ENCODE results near the gene PDE5A.

PDE5A gene

GRCh38 chr4:119504616-119505015, 124.0 kb downstream of the PDE5A start:
- H3K4me2 ChIP-seq (ENCODE audit: low read depth, low read length), result no peak overlapping the region
- no peak overlapping the region for H2AFZ ChIP-seq (ENCODE audit: low read length)
- 0 out of 2 replicates have a peak, but pooled peaks cover 3% of the 10 kb centered on the region for H3F3A ChIP-seq (ENCODE audit: insufficient read depth, low read length)
- no peaks in the 10 kb centered on the region for H3K27me3 ChIP-seq (replicated peaks; ENCODE audit: insufficient read depth, low read length)
- no peak overlapping the region for H3K4me3 ChIP-seq (ENCODE audit: low read length)
- TF ChIP-seq EZH2 (optimal IDR thresholded peaks at IDR 0.05; ENCODE audit: low read depth, low read length) (no peak), EZH2phosphoT487 (IDR thresholded peaks at IDR 0.05; ENCODE audit: low read length) (no peak), CTCF (IDR thresholded peaks at IDR 0.05; ENCODE audit: low read length) (no peak)
- H3K9me2 ChIP-seq (replicated peaks; ENCODE audit: insufficient read depth, low read length), result no peaks in the 10 kb centered on the region
- H3K27ac ChIP-seq (ENCODE audit: low read length), result no peak overlapping the region
- no peaks in the 10 kb centered on the region for H3K9me3 ChIP-seq (replicated peaks; ENCODE audit: insufficient read depth, low read length)
- no peaks in the 10 kb centered on the region for H3K36me3 ChIP-seq (replicated peaks; ENCODE audit: insufficient read depth, low read length)
- no peaks in the 10 kb centered on the region for H4K20me1 ChIP-seq (ENCODE audit: insufficient read depth, low read length)
- no peak overlapping the region for H3K9ac ChIP-seq (ENCODE audit: low read length)
- DNase-seq, result no peak
- H3K4me1 ChIP-seq (ENCODE audit: low read length), result no peaks in the 10 kb centered on the region
- no peaks in the 10 kb centered on the region for H3K79me2 ChIP-seq (ENCODE audit: low read length)

- no peak overlapping the region for H2AFZ ChIP-seq (ENCODE audit: low read length)
- no peak overlapping the region for H3K27ac ChIP-seq (ENCODE audit: low read length)
- H3K36me3 ChIP-seq (replicated peaks; ENCODE audit: insufficient read depth, low read length), result no peaks in the 10 kb centered on the region; the same call in 1 of the 2 replicates
- no peaks in the 10 kb centered on the region for H3K27me3 ChIP-seq (replicated peaks; ENCODE audit: insufficient read depth, low read length)
- H3K4me1 ChIP-seq (ENCODE audit: low read length), result no peaks in the 10 kb centered on the region
- H3F3A ChIP-seq (ENCODE audit: insufficient read depth, low read length), result 0 out of 2 replicates have a peak, but pooled peaks cover 3% of the 10 kb centered on the region
- H3K9me3 ChIP-seq (replicated peaks; ENCODE audit: insufficient read depth, low read length), result no peaks in the 10 kb centered on the region
- TF ChIP-seq EZH2 (optimal IDR thresholded peaks at IDR 0.05; ENCODE audit: low read depth, low read length), result no peak
- no peak for TF ChIP-seq CTCF (IDR thresholded peaks at IDR 0.05; ENCODE audit: low read length)
- TF ChIP-seq EZH2phosphoT487 (IDR thresholded peaks at IDR 0.05; ENCODE audit: low read length), result no peak
- H4K20me1 ChIP-seq (ENCODE audit: insufficient read depth, low read length), result no peaks in the 10 kb centered on the region
- DNase-seq, result no peak
- H3K79me2 ChIP-seq (ENCODE audit: low read length), result no peaks in the 10 kb centered on the region
- no peak overlapping the region for H3K9ac ChIP-seq (ENCODE audit: low read length)
- no peaks in the 10 kb centered on the region for H3K9me2 ChIP-seq (replicated peaks; ENCODE audit: insufficient read depth, low read length)
- no peak overlapping the region for H3K4me3 ChIP-seq (ENCODE audit: low read length)
- no peak overlapping the region for H3K4me2 ChIP-seq (ENCODE audit: low read depth, low read length)
Measured at GRCh38 chr4:119501740-119502139, 126.9 kb downstream of the PDE5A start.

- H3K27ac ChIP-seq (ENCODE audit: low read length), result no peak overlapping the region
- H3F3A ChIP-seq (ENCODE audit: insufficient read depth, low read length), result 0 out of 2 replicates have a peak, but pooled peaks cover 3% of the 10 kb centered on the region
- DNase-seq, result no peak
- H3K27me3 ChIP-seq (replicated peaks; ENCODE audit: insufficient read depth, low read length), result no peaks in the 10 kb centered on the region
- H2AFZ ChIP-seq (ENCODE audit: low read length), result no peak overlapping the region
- H3K4me1 ChIP-seq (ENCODE audit: low read length), result no peaks in the 10 kb centered on the region
- H3K79me2 ChIP-seq (ENCODE audit: low read length), result no peaks in the 10 kb centered on the region
- H3K9me2 ChIP-seq (replicated peaks; ENCODE audit: insufficient read depth, low read length), result no peaks in the 10 kb centered on the region
- H3K4me3 ChIP-seq (ENCODE audit: low read length), result no peak overlapping the region
- H3K36me3 ChIP-seq (replicated peaks; ENCODE audit: insufficient read depth, low read length), result peaks cover 3% of the 10 kb centered on the region; the same call in 1 of the 2 replicates
- H3K9me3 ChIP-seq (replicated peaks; ENCODE audit: insufficient read depth, low read length), result no peaks in the 10 kb centered on the region
- H3K4me2 ChIP-seq (ENCODE audit: low read depth, low read length), result no peak overlapping the region
- H4K20me1 ChIP-seq (ENCODE audit: insufficient read depth, low read length), result no peaks in the 10 kb centered on the region
- TF ChIP-seq EZH2phosphoT487 (IDR thresholded peaks at IDR 0.05; ENCODE audit: low read length) (no peak), EZH2 (optimal IDR thresholded peaks at IDR 0.05; ENCODE audit: low read depth, low read length) (no peak), CTCF (IDR thresholded peaks at IDR 0.05; ENCODE audit: low read length) (no peak)
- no peak overlapping the region for H3K9ac ChIP-seq (ENCODE audit: low read length)
Measured at GRCh38 chr4:119498527-119498926, 130.1 kb downstream of the PDE5A start.

Data from MM.1S (cell line).